HG03460 (cell line): ENCODE data around the gene RHBDF1.
A peak's percentile ranks its signal among the peaks of the same experiment; 100 is the strongest.
"Not testable (repeated sequence)": the region's sequence is repeated elsewhere in the genome, so short reads cannot be mapped to it uniquely, and the experiment has no call there.

Experiments used
- ATAC-seq: cut with Tn5 transposase; IDR thresholded peaks from one replicate; pipeline ENCODE4 v1.9.1; 2021; ENCODE audit not compliant: unreplicated experiment

Gene RHBDF1

DNA sequence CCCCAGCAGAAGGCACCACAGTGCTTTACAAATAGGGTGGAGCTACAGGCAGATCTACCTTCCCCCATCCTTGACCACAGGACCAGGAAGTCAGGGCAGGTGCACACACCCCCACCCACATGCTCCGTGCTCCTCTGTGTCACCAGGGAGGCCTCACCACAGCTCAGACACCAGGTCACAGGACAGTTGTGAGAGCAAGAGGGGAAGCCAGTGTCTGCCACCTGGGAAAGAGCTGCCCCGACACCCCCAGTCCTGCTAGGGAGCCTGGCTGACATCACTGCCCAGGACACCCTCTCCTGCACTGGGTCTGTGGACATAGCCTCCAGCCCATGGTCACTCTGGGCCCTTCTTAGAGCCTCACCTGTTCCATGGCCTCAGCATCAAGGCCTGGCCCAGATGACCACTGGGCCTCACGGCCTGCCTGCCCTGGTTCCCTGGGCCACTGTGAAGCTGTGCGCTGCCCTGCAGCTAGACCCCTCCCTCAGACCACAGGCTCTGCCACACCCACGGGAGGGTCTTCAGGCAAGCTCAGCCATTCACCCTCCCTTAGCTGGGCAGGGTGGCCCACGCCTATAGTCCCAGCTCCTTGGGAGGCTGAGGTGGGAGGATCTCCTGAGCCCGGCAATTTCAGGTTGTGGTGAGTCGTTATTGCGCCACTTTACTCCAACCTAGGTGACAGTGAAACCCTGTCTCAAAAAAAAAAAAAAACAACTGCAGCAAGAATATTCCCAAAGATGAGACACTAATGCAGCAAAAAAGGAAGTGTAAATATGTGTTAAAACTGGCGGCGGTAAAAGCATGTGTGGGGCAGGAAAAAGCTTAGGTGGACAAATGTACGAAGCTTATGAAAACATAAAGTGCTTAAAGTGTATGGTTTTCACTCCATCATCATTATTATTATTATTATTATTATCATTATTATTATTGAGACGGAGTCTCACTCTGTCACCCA lies 33.2 kb downstream of the RHBDF1 start:
- ATAC-seq, result peak; percentile 77

DNA sequence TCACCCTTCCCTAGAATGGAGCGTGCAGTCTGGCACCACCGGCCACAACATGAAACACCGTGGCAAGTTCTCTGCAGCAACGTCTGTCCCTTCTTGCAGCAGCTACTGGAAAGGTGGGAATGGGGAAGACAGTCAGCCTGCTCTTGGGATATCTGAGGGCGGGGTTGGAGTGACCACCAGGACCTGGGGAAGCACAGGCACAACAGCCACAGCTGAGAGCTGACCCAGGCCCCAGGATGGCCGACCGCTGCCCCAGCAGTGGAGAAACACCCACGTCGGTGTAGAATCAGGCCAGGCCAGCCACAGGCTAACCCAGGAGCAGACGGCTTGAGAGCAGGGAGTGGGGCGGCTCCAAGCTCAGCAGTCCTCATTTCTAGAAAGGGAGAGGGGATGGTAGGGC lies 34.2 kb downstream of the RHBDF1 start:
- not testable (repeated sequence) for ATAC-seq

DNA sequence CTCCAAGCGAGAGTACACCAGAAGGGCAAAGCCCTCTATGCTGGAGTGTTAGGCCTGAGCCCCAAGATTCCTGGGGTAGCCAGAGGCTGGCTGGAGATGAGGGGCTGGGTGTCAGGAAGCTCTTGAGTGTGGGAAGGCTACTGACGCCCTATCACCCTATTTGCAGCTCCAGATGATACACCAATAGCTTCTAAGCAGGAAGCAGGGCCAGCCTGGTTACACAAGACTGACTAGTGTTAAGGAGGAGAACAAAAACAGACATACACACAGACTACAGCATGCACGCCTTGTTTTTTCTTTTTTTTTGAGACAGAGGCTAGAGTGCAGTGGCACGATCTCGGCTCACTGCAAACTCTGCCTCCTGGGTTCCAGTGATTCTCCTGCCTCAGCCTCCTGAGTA lies 34.9 kb downstream of the RHBDF1 start:
- no peak for ATAC-seq

DNA sequence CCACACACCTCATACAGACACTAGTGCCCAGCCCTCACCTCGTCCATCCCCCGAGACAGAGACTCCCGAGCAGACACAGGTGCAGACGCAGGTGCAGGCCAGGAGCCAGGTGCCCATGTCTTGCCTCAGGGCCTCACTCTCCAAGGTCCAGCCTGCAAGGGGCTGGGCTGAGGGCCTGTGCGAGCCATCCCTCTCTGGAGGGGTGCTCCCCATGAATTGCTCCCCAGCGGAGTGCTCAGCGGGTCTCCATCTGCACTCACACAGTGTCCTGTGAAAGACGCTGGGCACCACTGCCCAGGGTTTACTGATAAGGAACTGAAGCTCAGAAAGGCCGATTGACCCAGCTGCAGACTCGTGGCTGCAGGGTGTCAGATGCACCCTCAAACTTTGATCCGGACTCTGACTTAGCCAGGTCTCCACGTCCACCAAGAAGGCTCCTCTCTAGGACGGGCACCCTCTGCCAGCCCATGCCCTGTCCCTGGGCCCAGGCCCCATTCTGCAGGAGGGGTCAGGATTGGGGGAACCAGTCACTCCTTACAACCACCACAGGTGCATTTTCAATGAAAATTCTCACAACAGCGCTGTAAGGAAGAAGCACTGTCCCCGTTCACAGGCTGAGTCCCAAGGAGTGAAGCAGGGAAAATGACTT lies 36.0 kb downstream of the RHBDF1 start:
- ATAC-seq, result no peak

DNA sequence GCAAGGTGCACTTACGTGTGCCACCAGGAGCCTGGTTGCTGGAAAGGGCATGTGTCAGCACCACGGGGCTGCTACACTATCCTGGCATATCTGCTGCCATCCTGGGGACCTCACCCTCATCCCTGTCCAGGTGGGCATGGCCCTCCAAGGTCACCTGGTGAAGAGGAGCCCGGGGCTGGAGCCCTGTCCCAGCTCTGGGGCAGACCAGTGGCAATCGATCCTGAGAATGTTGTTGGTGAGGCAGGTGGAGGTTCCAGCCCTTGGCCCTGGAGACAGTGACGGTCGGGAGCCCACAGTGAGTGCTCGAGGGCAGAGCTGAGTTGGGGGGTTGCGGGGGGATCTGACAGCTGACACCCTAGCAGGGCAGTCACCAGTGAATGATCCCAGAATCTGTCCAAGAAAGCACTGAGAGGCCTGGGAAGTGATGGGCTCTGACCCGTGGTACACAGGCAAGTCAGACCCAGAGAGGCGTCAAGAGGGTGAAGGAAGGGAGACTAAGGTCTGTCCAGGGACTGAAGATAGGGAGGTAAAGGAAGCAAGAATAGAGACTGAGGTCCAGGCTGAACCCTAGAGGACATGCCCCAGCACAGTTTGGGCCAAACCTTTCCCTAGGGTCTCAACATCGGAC lies 36.6 kb downstream of the RHBDF1 start:
- ATAC-seq, result no peak

DNA sequence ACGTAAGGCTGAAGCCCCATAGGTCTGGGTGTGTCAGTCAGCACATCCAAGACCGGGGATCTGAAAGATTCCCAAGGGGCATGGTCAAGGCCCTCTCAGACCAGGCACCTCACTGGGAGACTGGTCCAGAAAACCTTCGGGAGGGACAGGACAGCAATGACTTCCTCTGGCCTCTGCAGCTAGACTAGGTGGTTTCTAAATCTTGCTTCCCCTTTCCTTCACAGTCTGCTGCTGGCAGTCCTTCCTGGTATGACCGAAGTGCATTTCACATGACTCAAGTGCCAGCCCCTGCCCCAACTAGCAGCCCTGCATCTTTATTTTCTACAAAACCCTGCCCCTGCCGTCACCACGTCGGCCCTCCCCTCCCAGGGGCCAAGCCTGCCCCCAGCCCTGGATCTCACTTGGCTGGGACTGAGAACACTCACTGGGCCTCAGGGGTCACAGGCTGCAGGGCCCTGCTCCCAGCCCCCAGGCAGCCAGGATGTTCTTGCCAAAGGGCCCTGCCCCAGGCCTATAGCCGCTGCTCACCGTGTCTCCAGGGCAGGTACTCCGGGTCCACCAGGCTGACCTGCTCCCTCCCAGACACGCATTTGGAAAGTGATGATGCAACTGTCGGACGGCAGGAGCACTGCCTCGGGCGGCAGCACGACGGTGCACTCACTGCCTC lies 37.3 kb downstream of the RHBDF1 start:
- ATAC-seq, result no peak

DNA sequence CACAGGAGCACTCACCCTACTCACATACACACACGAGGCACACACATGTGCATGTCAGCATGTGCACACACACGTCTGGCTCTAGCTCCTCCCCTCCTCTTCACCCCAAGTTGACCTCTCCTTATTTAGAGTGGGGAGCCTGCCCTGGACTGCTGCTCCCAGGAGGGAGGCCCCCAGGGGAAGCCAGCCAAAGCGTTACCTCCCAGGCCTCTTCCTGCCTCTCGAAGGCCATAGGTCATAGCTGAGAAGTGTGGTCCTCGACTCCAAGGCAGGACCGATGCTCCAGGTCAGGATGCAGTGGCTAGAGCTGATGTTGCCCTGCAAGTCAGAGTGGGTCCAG lies 37.8 kb downstream of the RHBDF1 start:
- no peak for ATAC-seq

DNA sequence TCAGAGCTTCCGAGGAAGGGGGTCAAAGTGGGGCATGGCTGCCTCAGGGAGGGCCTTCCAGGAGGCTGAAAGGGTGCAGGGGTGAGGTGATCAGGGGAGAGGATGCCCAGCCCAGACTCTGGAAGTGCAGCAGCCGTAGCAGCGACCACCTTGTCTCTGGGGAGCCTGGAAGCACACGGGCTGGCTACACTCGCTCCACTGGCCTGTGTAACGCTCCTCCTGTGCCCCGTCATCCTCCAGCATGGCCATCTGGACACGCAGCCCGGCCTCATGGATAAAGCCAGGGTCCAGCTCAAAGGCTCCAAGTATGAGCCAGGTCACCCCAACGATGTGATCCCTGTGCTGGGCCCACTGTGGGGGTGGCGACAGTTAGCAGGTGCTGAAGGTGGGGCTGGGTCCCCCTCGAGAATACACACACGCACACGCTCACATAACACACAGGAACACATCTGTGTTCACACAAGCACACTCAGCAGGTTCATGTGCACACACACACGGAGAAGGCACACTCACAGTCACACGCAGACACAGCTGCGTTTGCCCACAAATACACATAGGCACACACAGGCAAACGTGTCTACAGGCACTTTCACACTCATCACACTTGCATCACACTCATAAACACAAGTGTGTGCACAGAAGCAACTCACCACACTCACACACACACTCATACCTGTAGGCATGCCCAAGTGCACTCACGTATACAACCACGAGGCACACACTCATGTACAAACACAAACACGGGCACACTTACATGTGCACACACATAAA lies 38.4 kb downstream of the RHBDF1 start:
- ATAC-seq, result no peak

DNA sequence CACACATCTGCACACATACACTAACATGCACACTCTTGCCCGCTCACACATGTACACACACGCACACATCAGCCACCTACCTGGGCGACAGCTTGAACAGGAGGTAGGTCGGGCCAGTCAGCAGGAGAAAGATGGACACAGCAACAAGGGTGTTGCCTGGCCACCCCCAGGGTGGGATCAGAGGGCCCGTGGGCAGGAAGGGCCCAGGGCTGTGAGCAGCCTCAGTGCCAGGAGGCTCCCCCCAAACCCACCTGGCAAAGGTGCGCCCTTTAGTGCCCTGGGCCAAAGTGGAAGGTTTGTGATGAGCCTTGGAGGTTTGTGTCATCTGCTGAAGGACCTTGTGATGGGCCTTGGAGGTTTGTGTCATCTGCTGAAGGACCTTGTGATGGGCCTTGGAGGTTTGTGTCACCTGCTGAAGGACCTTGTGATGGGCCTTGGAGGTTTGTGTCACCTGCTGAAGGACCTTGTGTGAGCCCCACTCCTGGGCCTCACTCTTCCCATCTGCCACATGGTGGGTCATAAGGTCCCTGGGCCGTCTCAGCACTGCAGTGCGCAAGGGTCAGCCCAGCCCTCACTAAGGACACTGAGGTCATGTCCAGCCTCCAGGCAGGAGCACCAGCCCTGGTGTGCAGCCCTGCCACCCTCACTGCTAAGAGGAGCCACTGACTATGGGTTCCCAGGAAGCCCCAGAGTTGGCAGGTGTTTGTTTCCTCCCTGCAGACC lies 39.1 kb downstream of the RHBDF1 start:
- ATAC-seq, result not testable (repeated sequence)

DNA sequence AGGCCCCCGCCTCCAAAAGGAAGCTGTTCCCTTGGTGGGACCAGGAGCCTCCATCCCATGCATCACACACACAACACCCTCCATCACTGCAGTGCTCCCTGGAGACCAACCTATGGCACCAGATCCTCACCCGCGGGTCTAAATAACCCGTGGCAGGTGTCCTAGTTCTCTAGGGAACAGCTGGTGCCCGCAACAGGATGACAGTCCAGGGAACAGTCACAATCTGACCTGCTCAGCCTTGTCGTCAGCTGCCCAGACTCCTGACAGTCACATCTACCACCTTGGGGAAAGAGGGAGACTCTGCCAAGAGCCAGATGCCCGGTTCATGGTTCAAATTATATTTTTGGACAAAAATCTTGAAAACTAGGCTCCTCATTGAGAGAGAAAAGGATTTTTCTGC lies 41.8 kb downstream of the RHBDF1 start:
- ATAC-seq, result not testable (repeated sequence)

DNA sequence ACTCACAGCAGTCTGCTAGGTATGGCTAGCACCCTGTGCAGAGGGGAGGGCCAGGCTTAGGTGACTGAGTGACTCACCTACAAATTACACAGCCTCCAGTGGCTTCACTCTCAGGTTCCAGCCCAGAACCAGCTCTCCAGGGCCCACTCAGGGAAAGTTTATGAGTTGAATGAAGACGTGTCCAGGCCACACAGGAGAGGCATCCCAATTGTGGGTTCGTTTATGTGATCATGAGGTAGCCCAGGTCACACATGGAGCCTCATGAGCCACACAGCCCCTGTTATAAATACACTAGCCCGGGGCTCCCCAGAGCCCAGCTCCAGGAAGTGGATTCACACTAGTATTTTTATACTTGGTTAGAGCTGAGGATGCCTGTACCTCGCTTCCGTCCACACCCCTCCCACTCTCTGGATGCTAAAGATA lies 46.5 kb downstream of the RHBDF1 start:
- ATAC-seq, result peak; percentile 82

DNA sequence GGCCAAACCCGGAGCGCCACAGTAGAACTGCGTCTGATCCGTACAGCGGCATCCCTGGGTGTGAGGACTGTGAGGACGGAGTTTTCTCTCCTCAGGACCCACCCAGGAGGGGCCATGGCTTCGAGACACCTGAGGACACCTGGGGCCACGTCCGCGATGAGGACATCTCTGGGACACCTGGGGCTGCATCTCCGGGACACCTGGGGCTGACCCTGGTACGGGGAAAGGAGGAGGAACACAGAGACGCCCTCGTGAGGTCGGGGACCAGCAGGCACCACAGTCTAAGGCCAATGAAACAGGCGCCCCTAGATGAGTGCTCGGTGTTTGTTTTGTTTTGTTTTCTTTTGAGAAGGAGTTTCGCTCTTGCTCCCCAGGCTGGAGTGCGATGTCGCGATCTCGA lies 48.3 kb downstream of the RHBDF1 start:
- not testable (repeated sequence) for ATAC-seq

DNA sequence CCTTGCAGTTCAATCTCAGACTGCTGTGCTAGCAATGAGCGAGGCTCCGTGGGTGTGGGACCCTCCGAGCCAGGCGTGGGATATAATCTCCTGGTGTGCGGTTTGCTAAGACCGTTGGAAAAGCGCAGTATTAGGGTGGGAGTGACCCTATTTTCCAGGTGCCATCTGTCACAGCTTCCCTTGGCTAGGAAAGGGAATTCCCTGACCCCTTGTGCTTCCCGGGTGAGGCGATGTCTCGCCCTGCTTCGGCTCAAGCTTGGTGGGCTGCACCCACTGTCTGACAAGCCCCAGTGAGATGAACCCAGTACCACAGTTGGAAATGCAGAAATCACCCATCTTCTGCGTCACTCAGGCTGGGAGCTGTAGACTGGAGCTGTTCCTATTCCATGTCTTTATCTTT lies 51.5 kb downstream of the RHBDF1 start:
- not testable (repeated sequence) for ATAC-seq

DNA sequence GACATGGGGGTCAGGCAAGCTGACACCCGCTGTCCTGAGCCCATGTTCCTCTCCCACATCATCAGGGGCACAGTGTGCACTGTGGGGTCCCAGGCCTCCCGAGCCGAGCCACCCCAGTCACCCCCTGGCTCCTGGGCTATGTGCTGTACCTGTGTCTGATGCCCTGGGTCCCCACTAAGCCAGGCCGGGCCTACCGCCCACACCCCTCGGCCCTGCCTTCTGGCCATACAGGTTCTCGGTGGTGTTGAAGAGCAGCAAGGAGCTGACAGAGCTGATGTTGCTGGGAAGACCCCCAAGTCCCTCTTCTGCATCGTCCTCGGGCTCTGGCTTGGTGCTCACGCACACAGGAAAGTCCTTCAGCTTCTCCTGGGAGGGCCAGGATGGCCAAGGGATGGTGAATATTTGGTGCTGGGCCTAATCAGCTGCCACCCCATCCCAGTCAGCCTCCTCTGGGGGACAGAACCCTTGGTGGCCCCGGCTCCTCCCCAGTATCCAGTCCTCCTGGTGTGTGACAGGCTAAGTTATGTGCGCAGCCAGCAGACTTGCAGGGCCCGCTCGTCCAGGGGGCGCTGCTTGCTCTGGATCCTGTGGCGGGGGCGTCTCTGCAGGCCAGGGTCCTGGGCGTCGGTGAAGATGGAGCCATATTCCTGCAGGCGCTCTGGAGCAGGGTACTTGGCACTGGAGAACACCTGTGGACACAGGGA lies 55.2 kb downstream of the RHBDF1 start:
- not testable (repeated sequence) for ATAC-seq

DNA sequence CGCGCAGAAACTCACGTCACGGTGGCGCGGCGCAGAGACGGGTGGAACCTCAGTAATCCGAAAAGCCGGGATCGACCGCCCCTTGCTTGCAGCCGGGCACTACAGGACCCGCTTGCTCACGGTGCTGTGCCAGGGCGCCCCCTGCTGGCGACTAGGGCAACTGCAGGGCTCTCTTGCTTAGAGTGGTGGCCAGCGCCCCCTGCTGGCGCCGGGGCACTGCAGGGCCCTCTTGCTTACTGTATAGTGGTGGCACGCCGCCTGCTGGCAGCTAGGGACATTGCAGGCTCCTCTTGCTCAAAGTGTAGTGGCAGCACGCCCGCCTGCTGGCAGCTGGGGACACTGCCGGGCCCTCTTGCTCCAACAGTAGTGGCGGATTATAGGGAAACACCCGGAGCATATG lies 61.7 kb downstream of the RHBDF1 start:
- ATAC-seq, result not testable (repeated sequence)

DNA sequence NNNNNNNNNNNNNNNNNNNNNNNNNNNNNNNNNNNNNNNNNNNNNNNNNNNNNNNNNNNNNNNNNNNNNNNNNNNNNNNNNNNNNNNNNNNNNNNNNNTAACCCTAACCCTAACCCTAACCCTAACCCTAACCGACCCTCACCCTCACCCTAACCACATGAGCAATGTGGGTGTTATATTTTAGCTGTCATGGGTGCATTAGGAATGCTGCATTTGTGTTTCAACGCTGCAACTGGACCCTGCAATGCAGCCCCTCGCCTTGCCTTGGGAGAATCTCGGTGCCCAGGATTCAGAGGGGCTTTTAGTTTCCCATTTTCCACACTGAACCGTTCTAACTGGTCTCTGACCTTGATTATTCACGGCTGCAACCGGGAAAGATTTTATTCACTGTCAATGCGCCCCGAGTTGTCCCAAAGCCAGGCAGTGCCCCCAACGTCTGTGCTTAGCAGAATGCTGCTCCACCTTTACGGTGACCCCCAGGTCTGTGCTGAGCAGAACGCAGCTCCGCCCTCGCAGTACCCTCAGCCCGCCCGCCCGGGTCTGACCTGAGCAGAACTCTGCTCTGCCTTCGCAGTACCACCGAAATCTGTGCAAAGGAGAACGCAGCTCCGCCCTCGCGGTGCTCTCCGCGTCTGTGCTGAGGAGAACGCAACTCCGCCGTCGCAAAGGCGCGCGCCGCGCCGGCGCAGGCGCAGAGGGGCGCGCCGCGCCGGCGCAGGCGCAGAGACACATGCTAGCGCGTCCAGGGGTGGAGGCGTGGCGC lies 62.3 kb downstream of the RHBDF1 start:
- no peak for ATAC-seq
